HPDE6-E6E7 (cell line): ENCODE measurements around the gene NFATC1.

Source experiments
- DNase-seq: peaks from one replicate; pipeline ENCODE4 v3.0.0; 2011; ENCODE audit warnings: missing footprints; ENCODE audit errors: extremely low spot score

The NFATC1 gene

DNA sequence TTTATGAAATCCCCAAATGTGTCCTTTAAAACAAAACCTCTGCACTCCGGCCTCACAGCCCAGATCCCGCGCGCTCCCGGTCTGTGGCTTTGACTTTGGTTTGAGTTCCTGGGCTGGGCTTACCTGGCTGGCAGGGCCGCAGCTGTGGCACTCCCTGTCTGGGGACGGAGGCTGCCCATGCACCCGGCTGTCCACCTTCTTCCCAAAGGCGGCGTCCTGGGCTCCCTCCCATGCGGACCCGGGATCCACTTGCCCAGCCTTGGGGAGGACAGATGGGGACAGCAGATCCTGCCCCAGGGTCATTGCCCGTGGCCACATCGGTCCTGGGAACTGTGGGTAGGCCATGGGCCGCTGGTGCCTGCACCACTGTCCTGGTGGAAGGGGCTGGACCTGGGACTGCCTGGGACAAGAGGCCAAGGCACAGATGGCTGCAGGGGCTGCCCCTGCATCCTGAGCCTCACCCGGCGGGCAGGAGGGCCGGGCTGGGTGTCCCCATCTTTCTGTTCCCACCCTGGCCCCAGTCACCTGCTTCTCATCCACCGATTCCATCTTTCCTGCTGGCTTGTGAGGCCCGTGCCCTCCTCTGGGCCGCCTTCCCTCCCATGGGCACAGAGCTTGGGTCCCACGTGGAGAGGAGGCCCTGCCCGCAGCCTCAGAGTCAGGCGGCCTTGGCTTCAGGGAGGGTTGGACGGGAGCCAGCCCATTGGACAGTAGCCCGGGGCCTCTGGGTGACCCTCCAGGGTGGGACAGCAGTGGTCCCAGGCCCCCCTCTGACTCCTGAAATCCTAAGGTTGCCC, 27.7 kb downstream of the NFATC1 start:
- no peak for DNase-seq

DNA sequence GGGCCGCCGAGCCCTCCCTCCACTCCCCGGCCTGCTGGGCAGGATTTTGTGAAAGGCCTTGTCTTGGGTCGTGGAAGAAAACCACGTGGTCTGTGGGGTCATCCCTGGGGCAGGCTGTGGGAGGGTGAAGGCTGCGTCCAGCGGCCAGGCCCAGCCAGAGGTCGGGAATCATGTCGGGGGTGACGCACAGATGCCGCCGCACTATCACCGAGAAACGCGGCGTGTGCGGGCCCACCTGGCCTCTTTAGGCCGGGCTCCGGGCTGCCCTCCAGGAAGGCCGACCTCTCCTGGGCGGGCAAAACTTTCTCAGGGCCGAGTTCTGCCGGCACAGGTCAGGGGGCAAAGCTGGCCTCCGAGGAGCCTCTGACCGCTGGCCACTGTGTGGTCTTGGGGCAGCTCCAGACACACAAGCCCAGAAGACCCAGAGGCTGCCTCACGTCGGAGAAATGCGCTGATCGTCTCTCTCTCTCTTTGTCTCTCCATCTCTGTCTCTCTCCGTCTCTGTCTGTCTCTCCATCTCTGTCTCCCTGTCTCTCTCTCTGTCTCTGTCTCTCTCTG, 28.4 kb downstream of the NFATC1 start:
- DNase-seq, result no peak

DNA sequence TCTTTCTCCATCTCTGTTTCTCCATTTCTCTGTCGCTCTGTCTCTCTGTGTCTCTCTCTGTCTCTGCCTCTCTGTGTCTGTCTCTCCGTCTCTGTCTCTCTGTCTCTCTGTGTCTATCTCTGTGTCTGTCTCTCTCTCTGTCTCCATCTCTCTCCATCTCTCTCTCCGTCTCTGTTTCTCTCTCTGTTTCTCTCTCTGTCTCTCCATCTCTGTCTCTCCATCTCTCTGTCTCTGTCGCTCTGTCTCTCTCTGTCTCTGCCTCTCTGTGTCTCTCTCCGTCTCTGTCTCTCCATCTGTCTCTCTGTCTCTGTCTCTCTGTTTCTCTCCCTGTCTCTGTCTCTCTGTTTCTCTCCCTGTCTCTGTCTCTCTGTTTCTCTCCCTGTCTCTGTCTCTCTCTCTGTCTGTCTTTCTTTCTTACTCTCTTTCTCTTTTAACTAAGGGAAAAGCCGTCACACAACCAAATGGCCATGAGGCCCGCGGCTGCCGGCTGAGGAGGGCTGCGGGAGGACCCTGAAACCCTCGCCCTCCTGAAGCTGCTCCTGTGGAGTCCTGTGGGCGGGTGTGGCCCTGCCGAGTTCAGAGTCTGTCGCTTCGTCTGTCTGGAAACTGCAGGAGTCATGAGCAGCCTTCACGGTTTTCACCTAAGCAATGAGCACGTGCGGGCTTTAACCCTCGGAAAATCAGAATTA, 29.3 kb downstream of the NFATC1 start:
- DNase-seq, result no peak

DNA sequence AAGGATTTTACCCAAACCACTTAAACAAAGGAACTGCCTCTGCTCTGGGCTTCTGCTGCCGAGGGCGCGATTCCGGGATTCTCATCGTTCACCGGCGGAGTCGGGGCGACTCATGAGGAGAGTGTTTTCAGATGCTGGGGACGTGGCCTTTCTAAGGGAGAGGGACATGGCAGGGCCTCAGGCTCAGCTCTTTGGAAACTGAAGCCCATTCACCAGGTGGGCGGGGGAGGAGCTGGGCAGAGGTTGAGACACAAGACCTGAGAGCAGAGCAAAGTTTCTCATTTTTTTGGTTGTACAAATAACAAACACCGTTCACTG, 29.8 kb downstream of the NFATC1 start:
- no peak for DNase-seq

DNA sequence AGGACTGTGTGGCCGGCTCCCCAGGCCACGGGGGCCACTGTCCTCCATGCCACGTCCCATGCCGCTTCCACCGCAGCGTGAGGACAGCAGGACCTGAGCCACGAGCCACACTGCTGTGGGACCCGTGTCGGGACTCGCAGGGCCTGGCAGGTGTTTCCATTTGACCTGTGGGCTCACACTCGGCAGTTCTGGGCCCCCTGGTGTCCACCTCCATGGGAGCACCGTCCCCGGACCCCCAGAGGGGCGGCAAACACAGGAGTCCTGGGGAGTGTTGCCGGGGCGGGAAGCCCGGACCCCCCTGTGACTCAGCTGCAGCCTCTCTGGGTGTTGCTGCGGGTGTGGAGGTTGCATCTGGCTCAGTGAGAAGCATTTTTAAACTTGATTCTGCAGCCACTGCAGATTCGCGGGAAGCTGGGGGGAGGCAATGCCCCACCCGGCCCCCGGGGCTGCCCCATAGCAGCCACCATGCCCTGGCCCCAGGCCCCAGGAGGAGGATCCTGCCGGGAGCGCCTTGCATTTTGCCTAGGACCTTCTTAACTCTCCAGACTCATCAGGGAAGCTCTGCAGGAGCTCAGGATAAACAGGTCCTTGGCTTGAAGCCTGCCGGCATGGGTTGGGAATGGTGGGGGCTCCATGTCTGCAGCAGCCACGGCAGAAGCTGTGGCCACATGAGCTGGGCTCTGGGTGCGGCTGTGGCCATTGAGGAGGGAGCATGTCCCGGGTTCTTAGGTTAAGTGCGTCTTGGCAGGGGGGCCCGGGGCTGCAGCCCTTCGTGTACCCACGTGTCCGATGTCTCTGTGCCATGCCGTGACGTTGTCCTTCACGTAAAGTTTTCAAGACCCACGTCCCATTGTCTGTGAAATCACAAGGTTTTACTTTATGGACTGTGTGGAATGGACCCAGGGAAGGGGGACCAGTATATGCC, 30.9 kb downstream of the NFATC1 start:
- DNase-seq, result no peak

DNA sequence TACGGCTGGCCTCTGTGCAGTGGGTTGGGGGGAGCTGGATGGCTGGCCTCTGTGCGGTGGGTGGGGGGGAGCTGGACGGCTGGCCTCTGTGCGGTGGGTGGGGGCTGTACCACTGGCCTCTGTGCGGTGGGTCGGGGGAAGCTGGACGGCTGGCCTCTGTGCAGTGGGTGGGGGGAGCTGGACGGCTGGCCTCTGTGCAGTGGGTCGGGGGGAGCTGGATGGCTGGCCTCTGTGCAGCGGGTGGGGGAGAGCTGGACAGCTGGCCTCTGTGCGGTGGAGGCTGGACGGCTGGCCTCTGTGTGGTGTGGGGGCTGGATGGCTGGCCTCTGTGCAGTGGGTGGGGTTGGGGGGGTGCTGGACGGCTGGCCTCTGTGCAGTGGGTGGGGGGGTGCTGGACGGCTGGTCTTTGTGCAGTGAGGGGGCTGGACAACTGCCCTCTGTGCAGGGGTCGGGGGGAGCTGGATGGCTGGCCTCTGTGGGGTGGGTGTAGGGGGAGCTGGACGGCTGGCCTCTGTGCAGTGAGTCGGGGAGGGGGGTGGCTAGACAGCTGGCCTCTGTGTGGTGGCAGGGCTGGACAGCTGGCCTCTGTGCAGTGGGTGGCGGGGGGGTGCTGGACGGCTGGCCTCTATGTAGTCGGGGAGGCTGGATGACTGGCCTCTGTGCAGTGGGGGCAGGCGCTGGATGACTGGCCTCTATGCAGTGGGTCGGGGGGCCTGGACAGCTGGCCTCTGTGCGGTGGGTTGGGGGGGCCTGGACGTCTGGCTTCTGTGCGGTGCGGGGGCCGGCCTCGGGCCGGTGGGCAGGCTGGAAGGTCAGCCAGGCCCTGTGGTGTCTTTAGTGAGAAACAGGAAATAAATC, 31.9 kb downstream of the NFATC1 start:
- DNase-seq, result no peak

DNA sequence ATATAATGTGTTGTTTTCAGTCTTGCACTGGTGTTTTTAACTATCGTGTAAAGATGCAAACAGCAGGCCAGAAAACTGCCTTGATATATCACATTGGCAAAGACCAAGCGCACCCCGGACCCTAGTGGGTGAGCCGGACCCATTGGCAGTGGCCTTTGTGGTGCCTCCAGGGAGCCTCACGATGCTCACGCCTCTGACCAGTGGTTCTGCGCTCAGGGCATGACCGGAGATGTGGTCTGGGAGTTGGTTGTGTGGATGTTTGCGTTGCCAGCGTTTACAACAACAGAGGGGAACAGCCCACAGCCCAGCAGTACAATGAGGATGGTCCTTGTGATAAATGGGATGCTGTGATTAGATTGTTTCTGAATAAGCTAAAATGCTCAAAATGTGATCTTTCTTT, 32.6 kb downstream of the NFATC1 start:
- no peak for DNase-seq

DNA sequence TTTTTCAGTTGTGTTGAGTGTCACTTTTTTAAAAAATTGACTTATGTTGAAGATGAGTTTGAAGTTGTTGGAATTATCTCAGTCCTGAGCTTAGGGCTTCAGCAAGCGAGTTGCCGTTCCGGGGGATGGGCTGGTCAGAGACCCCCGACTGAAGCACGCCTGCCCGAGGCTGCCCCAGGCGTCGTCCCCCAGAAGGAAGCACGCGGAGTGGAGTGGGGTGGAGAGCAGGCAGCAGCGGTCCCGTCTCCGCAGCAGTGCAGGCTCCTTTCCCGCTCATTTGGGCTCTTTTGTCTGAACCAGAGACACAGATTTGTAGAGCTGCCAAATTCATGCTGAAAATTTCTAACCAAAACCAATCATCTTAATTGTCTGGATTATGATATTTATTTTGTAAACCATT, 33.7 kb downstream of the NFATC1 start:
- DNase-seq, result no peak

DNA sequence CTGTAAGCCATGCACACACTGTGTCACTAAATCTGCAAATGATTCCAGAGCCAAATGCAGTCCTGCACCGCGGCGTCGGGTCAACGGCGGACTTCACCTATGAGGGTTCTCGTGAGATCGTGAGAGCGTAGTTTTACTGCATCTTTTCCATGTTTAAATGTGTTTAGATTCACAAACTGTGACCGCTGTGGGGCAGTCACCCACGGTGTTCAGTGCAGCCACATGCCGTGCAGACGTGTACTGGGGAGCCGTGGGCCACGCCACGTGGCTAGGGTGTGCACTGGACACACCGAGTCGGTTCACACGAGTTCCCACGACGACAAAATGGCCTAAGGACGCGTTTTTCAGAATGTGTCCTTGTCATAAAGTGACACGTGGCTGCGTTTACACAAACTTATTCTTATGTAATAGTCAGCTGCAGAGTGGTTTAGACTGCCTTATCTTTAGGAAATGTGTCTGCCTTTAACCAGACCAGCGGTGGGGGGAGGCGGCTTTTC, 34.1 kb downstream of the NFATC1 start:
- no peak for DNase-seq

DNA sequence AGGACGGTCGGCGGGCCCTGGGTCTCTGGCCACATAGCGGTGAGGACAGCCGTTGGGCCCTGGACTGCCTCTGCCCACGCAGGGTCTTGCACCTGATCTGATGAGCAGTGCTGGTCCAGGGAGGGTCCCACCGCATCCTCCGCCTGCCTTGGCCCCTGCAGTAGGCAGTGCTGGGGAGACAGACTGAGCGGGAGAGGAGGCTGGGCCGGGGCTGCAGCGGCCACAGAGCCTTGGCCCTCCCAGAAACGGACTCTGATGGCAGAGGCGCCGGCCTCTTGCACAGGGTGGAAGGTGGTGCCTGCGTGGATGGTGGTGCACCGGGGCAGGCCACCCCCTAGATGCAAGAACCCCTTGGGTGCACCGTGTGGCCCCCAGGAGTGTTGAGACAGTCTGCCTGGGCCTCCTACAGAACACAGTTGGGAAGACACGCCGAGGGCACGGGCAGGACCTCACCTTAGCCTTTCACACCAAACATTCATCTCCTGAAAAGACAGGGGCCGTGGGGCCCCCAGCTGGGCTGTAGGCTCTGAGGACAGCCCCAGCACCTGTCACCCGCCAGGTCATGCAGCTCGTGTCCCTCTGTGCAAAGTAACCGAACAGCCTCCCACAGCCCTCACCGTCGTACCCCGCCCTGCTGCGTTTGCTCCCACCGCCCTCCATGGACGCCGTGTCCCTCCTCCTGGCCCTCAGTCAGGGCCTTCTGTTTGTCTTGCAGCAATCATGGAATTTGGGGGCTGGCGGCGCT, 36.8 kb downstream of the NFATC1 start:
- DNase-seq, result no peak

DNA sequence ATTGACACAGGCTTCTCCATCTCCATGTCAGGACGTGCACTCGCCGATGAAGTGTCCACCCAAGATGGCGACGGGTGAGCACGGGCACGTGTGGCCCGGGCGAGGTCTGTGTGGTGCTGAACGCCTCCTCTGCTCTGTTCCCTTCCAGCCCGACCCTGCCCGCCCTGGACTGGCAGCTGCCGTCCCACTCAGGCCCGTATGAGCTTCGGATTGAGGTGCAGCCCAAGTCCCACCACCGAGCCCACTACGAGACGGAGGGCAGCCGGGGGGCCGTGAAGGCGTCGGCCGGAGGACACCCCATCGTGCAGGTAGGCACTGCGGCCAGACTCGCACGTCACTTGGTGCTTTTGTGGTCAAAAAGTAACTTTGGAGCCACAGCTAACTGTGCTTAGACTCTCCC, 37.7 kb downstream of the NFATC1 start:
- DNase-seq, result no peak

DNA sequence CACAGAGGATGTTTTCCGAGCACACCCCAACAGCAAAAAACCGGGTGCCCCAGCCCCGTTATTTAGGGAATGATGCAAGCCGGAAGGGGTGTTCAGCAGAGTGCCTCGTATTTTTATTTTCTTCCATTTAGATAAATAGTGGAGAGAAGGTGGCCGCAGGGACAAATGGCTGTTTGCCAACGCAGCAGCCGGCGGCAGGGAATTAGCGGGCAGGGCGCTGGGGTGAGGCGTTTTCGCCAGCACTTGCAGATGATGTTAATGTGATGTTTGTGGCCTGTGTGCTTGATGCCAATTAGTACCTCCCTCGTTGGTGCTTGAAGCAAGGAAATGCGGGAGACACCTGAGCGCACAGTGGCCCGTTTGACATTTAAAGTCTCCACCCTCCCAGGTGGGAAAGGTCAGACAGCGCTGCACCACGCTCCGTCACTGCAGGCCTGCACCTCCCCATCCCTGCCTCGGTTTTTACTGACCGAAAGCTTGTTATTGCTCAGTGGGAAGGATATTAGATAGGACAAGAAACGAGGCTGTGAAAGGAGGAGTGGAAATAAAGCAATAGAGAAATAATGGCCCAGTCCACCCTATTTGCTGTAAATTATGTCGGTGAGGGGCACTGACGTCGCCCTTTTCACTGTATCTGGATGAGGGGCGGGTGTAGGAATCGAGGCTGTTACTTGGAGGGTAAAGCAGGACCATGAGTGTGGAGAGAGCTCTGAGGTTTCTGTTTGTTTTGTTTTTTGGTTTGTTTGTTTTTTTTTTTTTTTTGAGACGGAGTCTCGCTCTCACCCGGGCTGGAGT, 39.1 kb downstream of the NFATC1 start:
- DNase-seq, result no peak

DNA sequence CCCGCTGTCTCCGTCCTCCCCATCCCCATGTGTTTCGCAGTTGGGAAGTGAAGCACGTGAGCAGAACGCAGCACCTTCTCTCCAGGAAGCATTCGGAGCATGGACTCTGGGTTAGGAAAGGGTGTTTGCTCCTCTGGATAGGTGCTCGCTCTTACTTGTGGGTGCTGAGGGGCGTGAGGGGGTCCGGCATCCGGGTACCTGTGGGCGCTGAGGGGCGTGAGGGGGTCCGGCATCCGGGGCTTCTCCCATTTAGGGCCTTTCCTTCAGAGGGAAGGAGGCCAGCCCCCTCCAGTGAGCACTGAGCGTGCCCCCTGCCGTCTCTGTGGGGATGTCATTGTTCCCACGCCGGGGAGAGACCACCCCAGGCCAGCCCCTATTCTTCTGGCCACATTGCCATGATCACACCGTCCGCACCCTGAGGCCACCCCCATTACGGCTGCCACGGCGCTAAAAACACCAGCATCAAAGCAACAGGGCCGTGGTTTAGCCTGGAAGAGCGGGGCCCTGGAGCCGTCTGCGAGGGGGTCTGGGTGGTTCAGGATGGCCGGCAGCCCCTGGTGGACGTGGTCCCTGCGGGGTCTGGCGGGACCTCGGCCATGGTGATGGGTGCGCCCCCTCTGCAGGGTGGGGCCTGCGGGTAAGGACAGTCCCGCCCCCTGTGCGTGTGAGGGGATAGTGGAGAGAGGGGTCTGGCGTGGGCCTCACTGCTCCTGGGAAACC, 41.0 kb downstream of the NFATC1 start:
- DNase-seq, result no peak

DNA sequence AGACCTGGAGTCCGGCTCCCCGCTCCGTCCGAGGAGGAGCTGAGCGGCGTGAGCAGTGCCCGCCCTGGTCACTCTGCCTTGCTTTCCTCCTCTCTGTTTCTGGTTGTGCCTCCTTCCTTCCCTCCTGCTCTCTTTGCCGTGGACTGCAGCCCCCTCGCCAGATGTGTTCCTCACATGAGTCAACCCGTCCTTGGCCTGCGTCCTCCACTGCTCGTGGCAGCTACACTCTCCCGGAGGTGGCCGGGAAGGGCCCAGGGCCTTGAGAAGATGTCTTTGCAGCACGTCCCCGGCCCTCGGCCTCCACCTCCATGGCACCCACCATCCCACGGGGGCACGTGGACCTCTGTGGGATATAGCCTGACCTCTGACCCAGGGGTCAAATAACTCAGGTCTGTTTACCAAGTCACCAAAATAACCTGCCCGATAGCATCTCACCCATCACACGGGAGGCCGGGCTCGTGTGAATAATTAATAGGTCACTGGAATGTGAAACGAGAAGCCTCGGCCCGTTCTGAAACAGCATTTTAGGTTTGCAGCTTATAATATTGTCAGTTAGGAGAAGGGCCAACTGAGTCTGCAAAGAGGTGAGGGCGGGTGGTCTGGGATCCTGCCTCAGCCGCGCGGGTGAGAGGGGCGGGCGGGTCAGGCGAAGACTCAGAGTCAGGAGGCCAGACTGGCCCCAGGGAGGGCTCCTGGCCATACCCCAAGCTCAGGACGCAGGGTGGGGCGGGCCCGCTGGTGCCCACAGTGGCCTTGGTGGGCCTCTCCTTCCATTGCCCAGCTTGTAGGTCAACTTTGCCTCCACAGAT, 42.6 kb downstream of the NFATC1 start:
- no peak for DNase-seq

DNA sequence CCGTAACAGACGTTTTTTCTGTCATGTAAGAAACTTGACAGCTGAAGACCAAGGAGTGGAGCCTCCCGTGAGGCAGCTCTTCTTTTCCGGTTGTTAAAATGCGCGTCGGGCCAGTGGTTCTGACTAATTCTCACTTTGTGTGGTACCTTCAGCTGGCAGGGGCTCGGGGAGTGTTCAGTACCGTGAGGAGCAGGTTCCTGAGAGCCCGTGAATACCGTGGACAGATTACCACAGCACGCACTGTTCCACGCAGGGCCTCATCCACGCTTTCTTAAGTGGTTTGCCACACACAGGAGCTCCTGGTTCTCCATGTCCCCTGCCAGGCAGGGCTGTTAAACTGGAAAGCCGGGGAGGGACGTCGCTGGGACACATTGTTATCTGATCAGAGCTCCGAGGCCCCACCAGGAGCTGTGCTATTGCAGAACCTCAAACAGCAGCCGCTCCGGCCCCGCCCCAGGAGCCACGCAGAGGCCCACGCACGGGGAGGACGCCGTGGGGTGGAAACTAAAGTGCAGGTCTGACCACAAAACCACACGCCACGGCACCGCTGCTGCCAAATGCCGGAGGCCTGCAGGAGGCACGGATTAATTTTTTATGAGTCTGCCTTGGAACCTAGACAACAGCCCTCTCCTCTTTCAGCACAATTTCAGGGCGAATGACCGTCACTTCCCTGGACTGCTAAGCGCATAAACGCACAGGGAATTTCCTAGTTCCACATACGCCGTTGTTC, 43.3 kb downstream of the NFATC1 start:
- DNase-seq, result no peak

DNA sequence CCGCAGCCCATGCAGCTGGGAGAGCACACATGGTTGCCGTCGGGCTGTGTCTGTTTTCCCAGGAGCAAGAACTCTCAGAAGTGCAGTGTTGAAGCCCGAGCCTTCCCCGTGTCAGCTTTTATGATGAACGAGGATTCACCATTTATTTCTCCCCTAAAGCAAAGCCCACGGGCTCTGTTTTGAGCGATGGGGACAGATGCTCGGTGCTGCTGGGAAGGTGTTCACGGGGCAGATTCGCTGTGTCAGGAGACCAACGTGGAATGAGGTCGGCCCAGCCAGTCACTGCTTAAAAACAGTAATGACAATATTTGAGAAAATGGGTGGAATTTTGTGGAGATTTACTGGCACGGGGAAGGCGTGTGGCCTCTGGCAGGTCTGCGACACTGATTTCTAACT, 43.9 kb downstream of the NFATC1 start:
- DNase-seq, result no peak
